WTC11 (cell line): ENCODE measurements around the gene EXO5. TPM values are rescaled to one million over a fixed set of nuclear protein-coding genes. Genes with fewer than 3 reads are reported as not detected.
"Not testable (repeated sequence)": the region's sequence is repeated elsewhere in the genome, so short reads cannot be mapped to it uniquely, and the experiment has no call there.

Experiments
- ATAC-seq: fragments of 200-7000 bp; cut with Tn5 transposase; 2 replicates; pipeline ENCODE4 v1.10.0; 2021; ENCODE audit warnings: mild to moderate bottlenecking, moderate library complexity
- CTCF ChIA-PET: fragments of 300-600 bp; sonication (Branson Sonifier 250); formaldehyde crosslinking; loops from one replicate; lab custom pipeline; 2021; ENCODE audit warnings: antibody characterized with exemption; lab: Charles Lee
- POLR2A ChIA-PET: fragments of 350-600 bp; sonication (Branson Sonifier 250); formaldehyde crosslinking; loops from one replicate; lab custom pipeline; 2021; ENCODE audit warnings: antibody characterized with exemption; lab: Charles Lee
- DNase-seq: peaks from one replicate; pipeline ENCODE4 v3.0.0; 2021; ENCODE audit warnings: low spot score
- H3K27ac Mint-ChIP-seq: 2 replicates; pipeline ENCODE4 v1.8.0; 2021; ENCODE audit warnings: mixed read lengths
- H3K27me3 Mint-ChIP-seq: 2 replicates; pipeline ENCODE4 v1.8.0; 2021; ENCODE audit warnings: low read depth, mild to moderate bottlenecking, moderate library complexity, mixed read lengths
- H3K36me3 Mint-ChIP-seq: 2 replicates; pipeline ENCODE4 v1.8.0; 2021; ENCODE audit warnings: mixed read lengths
- H3K4me1 Mint-ChIP-seq: 2 replicates; pipeline ENCODE4 v1.8.0; 2022; ENCODE audit warnings: mixed read lengths
- H3K4me3 Mint-ChIP-seq: 2 replicates; pipeline ENCODE4 v1.8.0; 2021; ENCODE audit warnings: mild to moderate bottlenecking, moderate library complexity, mixed read lengths
- H3K9me3 Mint-ChIP-seq: 2 replicates; pipeline ENCODE4 v1.8.0; 2021; ENCODE audit warnings: mixed read lengths
- CREB1 ChIP-seq: sonication (generic); formaldehyde crosslinking; IDR thresholded peaks from 2 replicates; pipeline ENCODE4 v1.8.0; 2023; ENCODE audit warnings: mild to moderate bottlenecking, missing genetic modification reagents
- GABPB1 ChIP-seq: sonication (generic); formaldehyde crosslinking; IDR thresholded peaks from 2 replicates; pipeline ENCODE4 v1.8.1; 2023; ENCODE audit warnings: mild to moderate bottlenecking, missing genetic modification reagents
- NFYB ChIP-seq: sonication (generic); formaldehyde crosslinking; conservative IDR thresholded peaks from 2 replicates; pipeline ENCODE4 v1.8.0; 2022; ENCODE audit warnings: low read depth, missing genetic modification reagents
- NR1H2 ChIP-seq: sonication (generic); formaldehyde crosslinking; IDR thresholded peaks from 2 replicates; pipeline ENCODE4 v1.9.0; 2021; ENCODE audit warnings: mild to moderate bottlenecking, moderate library complexity, missing genetic modification reagents
- PRRX2 ChIP-seq: fragments of 250-450 bp; sonication (Bioruptor Pico); IDR thresholded peaks from 2 replicates; pipeline ENCODE4 v1.8.0; 2021; ENCODE audit warnings: mild to moderate bottlenecking
- SMAD4 ChIP-seq: sonication (generic); formaldehyde crosslinking; IDR thresholded peaks from 2 replicates; pipeline ENCODE4 v1.8.0; 2022; ENCODE audit warnings: mild to moderate bottlenecking, missing genetic modification reagents
- SOX15 ChIP-seq: fragments of 250-450 bp; sonication (Bioruptor Pico); IDR thresholded peaks from 2 replicates; pipeline ENCODE4 v1.9.0; 2021; ENCODE audit warnings: mild to moderate bottlenecking
- STAT6 ChIP-seq: sonication (generic); formaldehyde crosslinking; conservative IDR thresholded peaks from 2 replicates; pipeline ENCODE4 v1.8.1; 2023; ENCODE audit warnings: mild to moderate bottlenecking, low read depth, missing genetic modification reagents, moderate library complexity
- ZNF317 ChIP-seq: sonication (generic); formaldehyde crosslinking; IDR thresholded peaks from 2 replicates; pipeline ENCODE4 v1.8.1; 2023; ENCODE audit warnings: low read depth, mild to moderate bottlenecking, moderate library complexity, missing genetic modification reagents, borderline replicate concordance
- total RNA-seq: library from RNA; stranded (reverse); gene quantifications from 3 replicates; pipeline ENCODE4 v1.2.3, GENCODE V29; 2021
- TF ChIP-seq, protein P1 (sequence below): sonication (generic); formaldehyde crosslinking; IDR thresholded peaks from 2 replicates; pipeline ENCODE4 v1.8.1; 2023; ENCODE audit warnings: mild to moderate bottlenecking, missing genetic modification reagents
- TF ChIP-seq, protein P2 (sequence below): sonication (generic); formaldehyde crosslinking; IDR thresholded peaks from 2 replicates; pipeline ENCODE4 v1.8.0; 2022; ENCODE audit warnings: mild to moderate bottlenecking, missing genetic modification reagents
- TF ChIP-seq, protein P3 (sequence below): fragments of 250-450 bp; sonication (Bioruptor Pico); IDR thresholded peaks from 2 replicates; pipeline ENCODE4 v1.9.0; 2021; ENCODE audit warnings: mild to moderate bottlenecking, borderline replicate concordance
- TF ChIP-seq, protein P4 (sequence below): fragments of 250-450 bp; sonication (Bioruptor Pico); IDR thresholded peaks from 2 replicates; pipeline ENCODE4 v1.9.0; 2021; ENCODE audit warnings: mild to moderate bottlenecking

Gene EXO5
- total RNA-seq, 1 experiment from 2014 or later, result 5.5 TPM

- CTCF ChIA-PET, result no interaction called here
- ATAC-seq (no peak), DNase-seq (no peak)
- H3K4me1 Mint-ChIP-seq, result no peaks in the 10 kb centered on the region
- peaks cover 18% of the 10 kb centered on the region for H3K9me3 Mint-ChIP-seq
- H3K4me3 Mint-ChIP-seq, result no peak overlapping the region
- H3K27ac Mint-ChIP-seq, result no peak overlapping the region
- TF ChIP-seq, protein P1, sequence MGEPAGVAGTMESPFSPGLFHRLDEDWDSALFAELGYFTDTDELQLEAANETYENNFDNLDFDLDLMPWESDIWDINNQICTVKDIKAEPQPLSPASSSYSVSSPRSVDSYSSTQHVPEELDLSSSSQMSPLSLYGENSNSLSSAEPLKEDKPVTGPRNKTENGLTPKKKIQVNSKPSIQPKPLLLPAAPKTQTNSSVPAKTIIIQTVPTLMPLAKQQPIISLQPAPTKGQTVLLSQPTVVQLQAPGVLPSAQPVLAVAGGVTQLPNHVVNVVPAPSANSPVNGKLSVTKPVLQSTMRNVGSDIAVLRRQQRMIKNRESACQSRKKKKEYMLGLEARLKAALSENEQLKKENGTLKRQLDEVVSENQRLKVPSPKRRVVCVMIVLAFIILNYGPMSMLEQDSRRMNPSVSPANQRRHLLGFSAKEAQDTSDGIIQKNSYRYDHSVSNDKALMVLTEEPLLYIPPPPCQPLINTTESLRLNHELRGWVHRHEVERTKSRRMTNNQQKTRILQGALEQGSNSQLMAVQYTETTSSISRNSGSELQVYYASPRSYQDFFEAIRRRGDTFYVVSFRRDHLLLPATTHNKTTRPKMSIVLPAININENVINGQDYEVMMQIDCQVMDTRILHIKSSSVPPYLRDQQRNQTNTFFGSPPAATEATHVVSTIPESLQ (CRISPR knock-in tag), result no peak
- TF ChIP-seq, protein P2, sequence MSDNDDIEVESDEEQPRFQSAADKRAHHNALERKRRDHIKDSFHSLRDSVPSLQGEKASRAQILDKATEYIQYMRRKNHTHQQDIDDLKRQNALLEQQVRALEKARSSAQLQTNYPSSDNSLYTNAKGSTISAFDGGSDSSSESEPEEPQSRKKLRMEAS (CRISPR knock-in tag), result no peak
- POLR2A ChIA-PET, result no interaction called here
- H3K36me3 Mint-ChIP-seq, result peaks cover 4% of the 10 kb centered on the region
- H3K27me3 Mint-ChIP-seq, result peaks cover 4% of the 10 kb centered on the region; the same call in 1 of the 2 replicates
These were observed 47.6 kb downstream of the EXO5 start for GRCh38 chr1:40556121-40556520.

DNA sequence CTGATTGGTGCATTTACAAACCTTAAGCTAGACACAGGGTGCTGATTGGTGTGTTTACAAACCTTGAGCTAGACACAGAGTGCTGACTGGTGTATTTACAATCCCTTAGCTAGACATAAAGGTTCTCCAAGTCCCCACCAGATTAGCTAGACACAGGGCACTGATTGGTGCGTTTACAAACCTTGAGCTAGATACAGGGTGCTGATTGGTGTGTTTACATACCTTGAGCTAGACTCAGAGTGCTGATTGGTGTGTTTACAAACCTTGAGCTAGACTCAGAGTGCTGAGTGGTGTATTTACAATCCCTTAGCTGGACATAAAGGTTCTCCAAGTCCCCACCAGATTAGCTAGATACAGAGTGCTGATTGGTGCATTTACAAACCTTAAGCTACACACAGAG is 49.7 kb downstream of the EXO5 start:
- H3K4me1 Mint-ChIP-seq, CTCF ChIA-PET, H3K4me3 Mint-ChIP-seq, H3K36me3 Mint-ChIP-seq, H3K27me3 Mint-ChIP-seq, DNase-seq, POLR2A ChIA-PET, H3K27ac Mint-ChIP-seq, ATAC-seq: not testable (repeated sequence)
- H3K9me3 Mint-ChIP-seq, result peaks cover 24% of the 10 kb centered on the region

DNA sequence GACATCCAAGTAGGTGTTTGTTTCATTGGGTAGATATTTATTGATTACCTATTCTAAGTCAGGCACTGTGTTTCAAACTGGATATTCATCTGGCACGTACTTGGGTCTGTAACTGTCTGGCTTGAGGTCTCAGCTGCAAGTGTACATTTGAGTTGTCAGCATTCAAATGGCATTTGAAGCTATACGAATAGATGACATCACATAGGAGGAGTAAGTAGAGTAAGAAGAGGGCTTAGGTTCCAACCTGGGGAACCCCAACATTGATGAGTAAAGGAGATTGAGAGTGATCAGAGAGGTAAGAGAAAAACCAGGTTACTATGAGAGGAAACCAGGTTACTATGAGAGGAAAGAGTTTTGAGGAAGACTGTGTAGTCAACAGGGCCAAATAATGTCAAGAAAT is 53.6 kb downstream of the EXO5 start:
- ATAC-seq, result no peak
- TF ChIP-seq STAT6 (CRISPR knock-in tag), result no peak
- TF ChIP-seq SMAD4 (CRISPR knock-in tag), result no peak
- TF ChIP-seq, protein P3, sequence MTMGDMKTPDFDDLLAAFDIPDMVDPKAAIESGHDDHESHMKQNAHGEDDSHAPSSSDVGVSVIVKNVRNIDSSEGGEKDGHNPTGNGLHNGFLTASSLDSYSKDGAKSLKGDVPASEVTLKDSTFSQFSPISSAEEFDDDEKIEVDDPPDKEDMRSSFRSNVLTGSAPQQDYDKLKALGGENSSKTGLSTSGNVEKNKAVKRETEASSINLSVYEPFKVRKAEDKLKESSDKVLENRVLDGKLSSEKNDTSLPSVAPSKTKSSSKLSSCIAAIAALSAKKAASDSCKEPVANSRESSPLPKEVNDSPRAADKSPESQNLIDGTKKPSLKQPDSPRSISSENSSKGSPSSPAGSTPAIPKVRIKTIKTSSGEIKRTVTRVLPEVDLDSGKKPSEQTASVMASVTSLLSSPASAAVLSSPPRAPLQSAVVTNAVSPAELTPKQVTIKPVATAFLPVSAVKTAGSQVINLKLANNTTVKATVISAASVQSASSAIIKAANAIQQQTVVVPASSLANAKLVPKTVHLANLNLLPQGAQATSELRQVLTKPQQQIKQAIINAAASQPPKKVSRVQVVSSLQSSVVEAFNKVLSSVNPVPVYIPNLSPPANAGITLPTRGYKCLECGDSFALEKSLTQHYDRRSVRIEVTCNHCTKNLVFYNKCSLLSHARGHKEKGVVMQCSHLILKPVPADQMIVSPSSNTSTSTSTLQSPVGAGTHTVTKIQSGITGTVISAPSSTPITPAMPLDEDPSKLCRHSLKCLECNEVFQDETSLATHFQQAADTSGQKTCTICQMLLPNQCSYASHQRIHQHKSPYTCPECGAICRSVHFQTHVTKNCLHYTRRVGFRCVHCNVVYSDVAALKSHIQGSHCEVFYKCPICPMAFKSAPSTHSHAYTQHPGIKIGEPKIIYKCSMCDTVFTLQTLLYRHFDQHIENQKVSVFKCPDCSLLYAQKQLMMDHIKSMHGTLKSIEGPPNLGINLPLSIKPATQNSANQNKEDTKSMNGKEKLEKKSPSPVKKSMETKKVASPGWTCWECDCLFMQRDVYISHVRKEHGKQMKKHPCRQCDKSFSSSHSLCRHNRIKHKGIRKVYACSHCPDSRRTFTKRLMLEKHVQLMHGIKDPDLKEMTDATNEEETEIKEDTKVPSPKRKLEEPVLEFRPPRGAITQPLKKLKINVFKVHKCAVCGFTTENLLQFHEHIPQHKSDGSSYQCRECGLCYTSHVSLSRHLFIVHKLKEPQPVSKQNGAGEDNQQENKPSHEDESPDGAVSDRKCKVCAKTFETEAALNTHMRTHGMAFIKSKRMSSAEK, result no peak
- TF ChIP-seq SOX15 (CRISPR knock-in tag), result no peak
- TF ChIP-seq CREB1 (CRISPR knock-in tag), result no peak
- TF ChIP-seq ZNF317, result no peak
- no peak for TF ChIP-seq PRRX2 (CRISPR knock-in tag)
- TF ChIP-seq GABPB1, result no peak
- TF ChIP-seq NR1H2, result no peak
- TF ChIP-seq, protein P4, sequence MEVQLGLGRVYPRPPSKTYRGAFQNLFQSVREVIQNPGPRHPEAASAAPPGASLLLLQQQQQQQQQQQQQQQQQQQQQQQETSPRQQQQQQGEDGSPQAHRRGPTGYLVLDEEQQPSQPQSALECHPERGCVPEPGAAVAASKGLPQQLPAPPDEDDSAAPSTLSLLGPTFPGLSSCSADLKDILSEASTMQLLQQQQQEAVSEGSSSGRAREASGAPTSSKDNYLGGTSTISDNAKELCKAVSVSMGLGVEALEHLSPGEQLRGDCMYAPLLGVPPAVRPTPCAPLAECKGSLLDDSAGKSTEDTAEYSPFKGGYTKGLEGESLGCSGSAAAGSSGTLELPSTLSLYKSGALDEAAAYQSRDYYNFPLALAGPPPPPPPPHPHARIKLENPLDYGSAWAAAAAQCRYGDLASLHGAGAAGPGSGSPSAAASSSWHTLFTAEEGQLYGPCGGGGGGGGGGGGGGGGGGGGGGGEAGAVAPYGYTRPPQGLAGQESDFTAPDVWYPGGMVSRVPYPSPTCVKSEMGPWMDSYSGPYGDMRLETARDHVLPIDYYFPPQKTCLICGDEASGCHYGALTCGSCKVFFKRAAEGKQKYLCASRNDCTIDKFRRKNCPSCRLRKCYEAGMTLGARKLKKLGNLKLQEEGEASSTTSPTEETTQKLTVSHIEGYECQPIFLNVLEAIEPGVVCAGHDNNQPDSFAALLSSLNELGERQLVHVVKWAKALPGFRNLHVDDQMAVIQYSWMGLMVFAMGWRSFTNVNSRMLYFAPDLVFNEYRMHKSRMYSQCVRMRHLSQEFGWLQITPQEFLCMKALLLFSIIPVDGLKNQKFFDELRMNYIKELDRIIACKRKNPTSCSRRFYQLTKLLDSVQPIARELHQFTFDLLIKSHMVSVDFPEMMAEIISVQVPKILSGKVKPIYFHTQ, result no peak
- TF ChIP-seq NFYB (CRISPR knock-in tag), result no peak
- H3K36me3 Mint-ChIP-seq, result peaks cover 4% of the 10 kb centered on the region
- CTCF ChIA-PET, result no interaction called here
- no peak overlapping the region for H3K4me3 Mint-ChIP-seq
- DNase-seq, result no peak
- H3K27ac Mint-ChIP-seq, result no peak overlapping the region
- peaks cover 28% of the 10 kb centered on the region for H3K9me3 Mint-ChIP-seq
- peaks cover 4% of the 10 kb centered on the region; the same call in 1 of the 2 replicates for H3K27me3 Mint-ChIP-seq
- H3K4me1 Mint-ChIP-seq, result no peaks in the 10 kb centered on the region
- POLR2A ChIA-PET, result no interaction called here
